Measurements from ENCODE around the gene SLC5A12. TPM values are rescaled to one million over a fixed set of nuclear protein-coding genes. Genes with fewer than 3 reads are reported as not detected.

The SLC5A12 gene
- total and polyA plus RNA-seq, 10 of the 15 experiments (the other 5 are each of a cell fraction or from before 2014, with no cell fraction given), result 0.06 to 0.15 TPM; not detected in 8

DNA sequence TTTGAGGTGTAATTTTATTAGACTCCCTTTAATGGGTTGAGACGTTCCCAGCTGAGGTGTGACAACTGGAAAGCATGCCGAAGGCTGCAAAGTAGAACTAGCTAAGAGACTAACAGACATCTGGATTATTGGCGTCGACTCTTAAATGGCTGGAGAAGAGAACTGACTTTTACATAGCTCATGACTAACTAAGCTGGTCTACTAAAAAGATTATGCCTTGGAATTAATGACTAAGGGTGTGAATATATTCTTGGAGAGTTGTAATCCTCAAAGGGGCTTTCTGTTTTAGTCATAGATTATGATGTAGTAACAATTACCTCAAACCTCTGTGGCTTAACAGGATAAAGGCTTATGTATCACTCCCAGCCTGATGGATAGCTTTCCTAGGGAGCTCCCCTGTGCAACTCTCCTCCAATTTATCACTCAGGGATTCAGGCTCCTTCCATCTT lies 39.5 kb upstream of the SLC5A12 start (continued):
- TF ChIP-seq REST (IDR thresholded peaks at IDR 0.05; ENCODE audit: low read depth, low read length) (no peak), RCOR1 (conservative IDR thresholded peaks at IDR 0.05; ENCODE audit: low read depth, low read length) (no peak), NRF1 (conservative IDR thresholded peaks at IDR 0.05; ENCODE audit: low read depth, low read length) (no peak), POLR2AphosphoS2 (IDR thresholded peaks at IDR 0.05; ENCODE audit: low read depth, low read length) (no peak)

- DNase-seq (ENCODE audit: low read depth, low spot score) (no peak), FAIRE-seq (no peak)
- TF ChIP-seq EP300 (IDR thresholded peaks at IDR 0.05; ENCODE audit: borderline replicate concordance in 1 of 2, control insufficient read depth in 1 of 2, low read depth in 2 of 2, low read length in 2 of 2), result no peak
- TF ChIP-seq ZNF217 (IDR thresholded peaks at IDR 0.05), result no peak
- no peak for TF ChIP-seq PML (IDR thresholded peaks at IDR 0.05; ENCODE audit: low read length)
- TF ChIP-seq FOXK2 (IDR thresholded peaks at IDR 0.05), result no peak
- TF ChIP-seq BCL11A (IDR thresholded peaks at IDR 0.05; ENCODE audit: low read depth, low read length), result no peak
- TF ChIP-seq CHD4 (IDR thresholded peaks at IDR 0.05), result no peak
- TF ChIP-seq, protein P1, sequence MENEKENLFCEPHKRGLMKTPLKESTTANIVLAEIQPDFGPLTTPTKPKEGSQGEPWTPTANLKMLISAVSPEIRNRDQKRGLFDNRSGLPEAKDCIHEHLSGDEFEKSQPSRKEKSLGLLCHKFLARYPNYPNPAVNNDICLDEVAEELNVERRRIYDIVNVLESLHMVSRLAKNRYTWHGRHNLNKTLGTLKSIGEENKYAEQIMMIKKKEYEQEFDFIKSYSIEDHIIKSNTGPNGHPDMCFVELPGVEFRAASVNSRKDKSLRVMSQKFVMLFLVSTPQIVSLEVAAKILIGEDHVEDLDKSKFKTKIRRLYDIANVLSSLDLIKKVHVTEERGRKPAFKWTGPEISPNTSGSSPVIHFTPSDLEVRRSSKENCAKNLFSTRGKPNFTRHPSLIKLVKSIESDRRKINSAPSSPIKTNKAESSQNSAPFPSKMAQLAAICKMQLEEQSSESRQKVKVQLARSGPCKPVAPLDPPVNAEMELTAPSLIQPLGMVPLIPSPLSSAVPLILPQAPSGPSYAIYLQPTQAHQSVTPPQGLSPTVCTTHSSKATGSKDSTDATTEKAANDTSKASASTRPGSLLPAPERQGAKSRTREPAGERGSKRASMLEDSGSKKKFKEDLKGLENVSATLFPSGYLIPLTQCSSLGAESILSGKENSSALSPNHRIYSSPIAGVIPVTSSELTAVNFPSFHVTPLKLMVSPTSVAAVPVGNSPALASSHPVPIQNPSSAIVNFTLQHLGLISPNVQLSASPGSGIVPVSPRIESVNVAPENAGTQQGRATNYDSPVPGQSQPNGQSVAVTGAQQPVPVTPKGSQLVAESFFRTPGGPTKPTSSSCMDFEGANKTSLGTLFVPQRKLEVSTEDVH (IDR thresholded peaks at IDR 0.05; ENCODE audit: low read depth, partially characterized antibody), result no peak
- TF ChIP-seq POLR2A (IDR thresholded peaks at IDR 0.05; ENCODE audit: low read depth, low read length), result no peak
- TF ChIP-seq TARDBP (IDR thresholded peaks at IDR 0.05; ENCODE audit: borderline replicate concordance), result no peak
- TF ChIP-seq SP1 (IDR thresholded peaks at IDR 0.05; ENCODE audit: low read depth, low read length), result no peak
- TF ChIP-seq RFX5 (IDR thresholded peaks at IDR 0.05; ENCODE audit: low read depth, low read length), result no peak
- no peak for TF ChIP-seq MXI1 (IDR thresholded peaks at IDR 0.05; ENCODE audit: low read depth, low read length)
Measured at GRCh38 chr11:26757995-26758394, 36.1 kb upstream of the SLC5A12 start.

More at GRCh38 chr11:26757995-26758394, 36.1 kb upstream of the SLC5A12 start:
- Histone ChIP-seq H3K79me2 (ENCODE audit: control insufficient read depth, insufficient read depth, low read length) (no peaks in the 10 kb centered on the region), H3K4me3 (no peak overlapping the region), H3K9ac (ENCODE audit: control insufficient read depth, insufficient read depth, low read length) (no peak overlapping the region), H3K9me3 (replicated peaks; ENCODE audit: control insufficient read depth, insufficient read depth, low read length) (no peaks in the 10 kb centered on the region), H3K36me3 (ENCODE audit: control insufficient read depth in 2 of 2, insufficient read depth in 2 of 2, low read length in 1 of 2) (no peaks in the 10 kb centered on the region), H3K4me2 (ENCODE audit: control insufficient read depth, insufficient read depth) (no peak overlapping the region), H3K27me3 (replicated peaks in 1 of 2; ENCODE audit: control insufficient read depth in 2 of 2, insufficient read depth in 2 of 2, low read length in 1 of 2) (no peaks in the 10 kb centered on the region), H2AFZ (ENCODE audit: control insufficient read depth, low read depth, low read length) (no peak overlapping the region), H3K4me1 (ENCODE audit: control insufficient read depth, insufficient read depth, low read length) (no peaks in the 10 kb centered on the region), H4K20me1 (ENCODE audit: control insufficient read depth, insufficient read depth) (no peaks in the 10 kb centered on the region), H3K27ac (ENCODE audit: control insufficient read depth, insufficient read depth) (no peak overlapping the region)
- in situ Hi-C loops (cut with MboI) (loop anchor here (5.0 kb wide), 2 partner anchors 404 to 719 kb away; no protein-coding TSS in a partner anchor), intact Hi-C loops (cut with micrococcal nuclease; ENCODE audit: unreplicated experiment) (loop anchor here (10.0 kb wide), 2 partner anchors 367 to 537 kb away; no protein-coding TSS in a partner anchor)
- POLR2A ChIA-PET, result no interaction called here
- ATAC-seq, result no peak
- no TSS peak for BruUV-seq (replicated peaks)
- SMC1A ChIA-PET (ENCODE audit: uncharacterized antibody, unreplicated experiment), result interaction anchor here (0.9 to 1.6 kb wide), 3 partner anchors 45 to 460 kb away, joined by 3 read pairs; no protein-coding TSS in a partner anchor
- CTCF ChIA-PET, result interaction anchor here (0.8 to 3.1 kb wide), 4 partner anchors 60 to 473 kb away, joined by 3 to 20 read pairs (median 7); no protein-coding TSS in a partner anchor
- WGBS (ENCODE audit: insufficient coverage, insufficient replicate concordance, low lambda C conversion rate, missing lambda C conversion rate), result 5% methylated on average over 1 of the region's 1 CpG
- RAD21 ChIA-PET (ENCODE audit: unreplicated experiment), result no interaction called here

Data from GM12878 (cell line).